Lower leg skin (tissue), 3 donors: ENCODE data around the gene TMCC3.

Experiments
- POLR2A ChIP-seq, 2 donors: fragments of 450-650 bp; IDR thresholded peaks; one replicate each; pipeline ENCODE4 v1.6.1; 2016 to 2017; ENCODE audit warnings: antibody characterized with exemption in 2 of 2, mild to moderate bottlenecking in 1 of 2, moderate library complexity in 1 of 2
- TF ChIP-seq, protein P1 (sequence below), 3 donors: fragments of 450-650 bp; IDR thresholded peaks; one replicate each; pipeline ENCODE4 v1.5.1; 2016; ENCODE audit warnings: antibody characterized with exemption in 3 of 3, mild to moderate bottlenecking in 3 of 3, moderate library complexity in 2 of 3

DNA sequence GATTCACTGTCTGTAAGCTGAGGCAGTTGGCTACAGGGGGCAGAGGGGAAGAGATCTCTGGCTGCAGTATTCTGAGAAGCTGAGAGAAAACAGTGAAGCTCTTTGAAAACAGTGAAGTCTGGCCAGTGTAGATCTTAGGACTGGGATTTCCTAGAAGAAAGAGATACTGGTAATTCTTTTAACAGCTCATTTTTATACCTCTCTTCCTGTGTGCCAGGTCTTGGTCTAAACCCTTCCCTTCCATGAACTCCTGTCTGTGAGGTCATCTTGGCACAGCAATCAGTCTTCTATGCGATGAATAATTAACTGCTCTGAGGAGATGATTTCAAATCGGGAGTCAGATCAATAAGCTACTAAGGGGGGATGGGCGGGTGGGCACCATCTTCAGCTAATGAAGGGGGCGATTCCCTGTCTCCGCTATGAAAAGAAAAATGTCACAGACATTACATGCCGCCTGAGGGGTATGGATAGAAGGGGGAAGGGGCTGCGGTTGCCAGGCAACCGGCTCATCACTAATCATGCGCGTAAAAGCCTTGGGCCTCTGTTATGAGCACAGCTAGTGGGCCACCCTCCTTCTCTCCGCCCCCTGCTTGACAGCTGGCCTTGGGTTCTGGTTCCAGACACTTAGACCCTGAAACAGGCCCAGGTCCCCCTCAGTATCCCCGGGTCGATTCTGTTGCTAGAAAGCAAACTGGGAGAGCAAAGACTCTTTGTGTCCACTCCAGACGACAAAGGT lies 115.4 kb downstream of the TMCC3 start:
- TF ChIP-seq, protein P1, sequence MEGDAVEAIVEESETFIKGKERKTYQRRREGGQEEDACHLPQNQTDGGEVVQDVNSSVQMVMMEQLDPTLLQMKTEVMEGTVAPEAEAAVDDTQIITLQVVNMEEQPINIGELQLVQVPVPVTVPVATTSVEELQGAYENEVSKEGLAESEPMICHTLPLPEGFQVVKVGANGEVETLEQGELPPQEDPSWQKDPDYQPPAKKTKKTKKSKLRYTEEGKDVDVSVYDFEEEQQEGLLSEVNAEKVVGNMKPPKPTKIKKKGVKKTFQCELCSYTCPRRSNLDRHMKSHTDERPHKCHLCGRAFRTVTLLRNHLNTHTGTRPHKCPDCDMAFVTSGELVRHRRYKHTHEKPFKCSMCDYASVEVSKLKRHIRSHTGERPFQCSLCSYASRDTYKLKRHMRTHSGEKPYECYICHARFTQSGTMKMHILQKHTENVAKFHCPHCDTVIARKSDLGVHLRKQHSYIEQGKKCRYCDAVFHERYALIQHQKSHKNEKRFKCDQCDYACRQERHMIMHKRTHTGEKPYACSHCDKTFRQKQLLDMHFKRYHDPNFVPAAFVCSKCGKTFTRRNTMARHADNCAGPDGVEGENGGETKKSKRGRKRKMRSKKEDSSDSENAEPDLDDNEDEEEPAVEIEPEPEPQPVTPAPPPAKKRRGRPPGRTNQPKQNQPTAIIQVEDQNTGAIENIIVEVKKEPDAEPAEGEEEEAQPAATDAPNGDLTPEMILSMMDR (IDR thresholded peaks at IDR 0.05): no peak
- no peak for TF ChIP-seq POLR2A (IDR thresholded peaks at IDR 0.05)
